Activated CD4-positive, alpha-beta T cell treated with anti-CD3 and anti-CD28 coated beads, Interleukin-2, amount 50 U/mL, for 1 hour (primary cell): ENCODE measurements around the gene TAF1D.

ENCODE experiments used
- DNase-seq: peaks from one replicate; pipeline ENCODE4 v3.0.0-alpha.2; 2020

The TAF1D gene

DNA sequence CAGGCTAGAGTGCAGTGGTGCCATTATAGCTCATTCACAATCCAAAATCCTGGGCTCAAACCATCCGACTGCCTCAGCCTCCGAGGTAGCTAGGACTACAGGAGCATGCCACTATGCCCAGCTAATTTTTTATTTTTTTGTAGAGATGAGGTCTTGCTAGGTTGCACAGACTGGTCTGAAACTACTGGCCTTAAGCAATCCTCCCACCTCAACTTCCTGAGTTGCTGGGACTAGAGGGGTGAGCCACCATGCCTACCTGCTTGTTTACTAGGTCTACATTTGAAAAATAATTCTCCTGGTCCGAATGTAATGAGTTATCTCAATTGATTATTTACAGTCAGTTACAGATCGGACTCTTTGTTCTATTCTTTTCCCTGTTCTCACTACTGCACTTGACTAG is 22.0 kb downstream of the TAF1D start:
- DNase-seq: no peak

DNA sequence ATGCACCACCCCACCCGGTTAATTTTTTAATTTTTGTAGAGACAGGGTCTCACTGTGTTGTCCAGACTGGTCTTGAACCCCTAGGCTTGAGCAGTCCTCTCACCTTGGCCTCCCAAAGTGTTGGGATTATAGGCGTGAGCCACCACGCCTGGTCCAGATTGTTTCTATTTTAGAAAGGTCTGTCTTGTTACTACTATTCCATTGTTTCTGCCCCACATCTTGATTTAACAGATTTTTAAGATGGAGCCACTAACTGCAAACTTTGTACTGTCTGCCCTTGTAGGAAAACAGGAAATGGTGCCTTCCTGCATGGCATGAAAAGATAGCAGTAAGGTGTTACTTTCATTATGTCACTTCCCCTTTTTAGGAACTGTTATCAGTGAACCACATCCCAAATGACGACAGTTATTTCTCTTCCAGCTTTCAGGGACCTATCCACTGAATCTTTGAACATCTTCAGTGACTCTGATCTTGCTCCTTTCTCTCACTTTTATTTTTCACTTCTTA is 23.2 kb downstream of the TAF1D start:
- DNase-seq: no peak

DNA sequence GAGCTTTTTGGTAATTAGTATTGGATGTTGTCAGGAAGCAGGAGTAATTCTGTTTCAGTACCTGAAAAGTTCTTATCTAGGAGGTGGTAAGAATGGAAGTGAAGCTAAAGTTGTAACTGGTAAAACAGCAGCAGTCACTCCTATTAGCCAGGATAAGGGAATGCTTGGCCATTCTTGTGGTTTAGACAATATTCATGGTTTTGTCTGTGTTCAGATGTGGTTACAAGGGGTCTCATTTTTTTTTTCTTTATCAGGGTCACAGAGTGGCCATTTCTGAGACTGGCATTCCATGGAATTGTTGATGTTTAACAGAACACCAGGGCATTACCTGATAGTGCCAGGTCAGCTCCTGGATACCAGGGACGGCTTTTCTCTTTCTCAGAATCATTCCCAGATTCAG is 23.8 kb downstream of the TAF1D start:
- no peak for DNase-seq

GRCh38 chr11:93715797-93716396 is 25.4 kb downstream of the TAF1D start:
- no peak for DNase-seq

DNA sequence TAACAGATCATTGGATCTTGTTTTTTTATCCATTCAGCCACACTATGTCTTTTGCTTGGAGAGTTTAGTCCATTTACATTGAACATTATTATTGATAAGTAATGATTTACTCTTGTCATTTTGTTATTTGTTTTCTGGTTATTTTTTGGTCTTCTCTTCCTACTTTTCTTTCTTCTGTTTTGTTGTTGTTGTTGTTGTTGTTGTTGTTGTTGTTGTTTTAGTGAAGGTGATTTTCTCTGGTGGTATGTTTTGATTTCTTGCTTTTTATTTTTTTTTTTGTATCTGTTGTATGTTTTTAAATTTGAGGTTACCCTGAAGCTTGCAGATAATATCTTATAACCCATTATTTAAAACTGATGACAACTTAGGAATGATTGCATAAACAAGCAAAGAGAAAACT is 28.6 kb downstream of the TAF1D start:
- no peak for DNase-seq

GRCh38 chr11:93710239-93710638 is 31.1 kb downstream of the TAF1D start:
- DNase-seq: no peak

- DNase-seq: no peak
Measured at GRCh38 chr11:93704237-93704636, 37.1 kb downstream of the TAF1D start.

- no peak for DNase-seq
Measured at GRCh38 chr11:93700830-93701229, 40.5 kb downstream of the TAF1D start.

- no peak for DNase-seq
Measured at GRCh38 chr11:93697611-93698010, 43.7 kb downstream of the TAF1D start.

DNA sequence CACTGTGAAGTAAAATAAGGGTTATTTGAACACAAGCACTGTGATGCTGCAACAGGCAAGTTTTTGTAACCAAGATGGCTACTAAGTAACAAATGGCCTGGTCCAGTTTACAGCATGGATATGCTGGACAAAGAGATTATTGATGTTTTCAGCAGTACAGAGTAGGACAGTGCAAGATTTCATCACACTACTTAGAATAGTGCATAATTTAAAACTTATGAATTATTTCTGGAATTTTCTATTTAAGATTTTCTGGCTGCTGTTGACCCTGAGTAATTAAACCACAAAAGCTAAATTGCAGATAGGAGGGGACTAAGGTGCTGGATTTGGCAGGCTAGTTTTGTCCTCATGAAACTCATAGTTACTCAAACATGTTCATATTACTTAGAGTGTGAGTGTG is 46.7 kb downstream of the TAF1D start:
- DNase-seq: no peak

- DNase-seq: no peak
Measured at GRCh38 chr11:93694109-93694508, 47.2 kb downstream of the TAF1D start.

- no peak for DNase-seq
Measured at GRCh38 chr11:93689240-93689639, 52.1 kb downstream of the TAF1D start.

- no peak for DNase-seq
Measured at GRCh38 chr11:93686812-93687211, 54.5 kb downstream of the TAF1D start.

DNA sequence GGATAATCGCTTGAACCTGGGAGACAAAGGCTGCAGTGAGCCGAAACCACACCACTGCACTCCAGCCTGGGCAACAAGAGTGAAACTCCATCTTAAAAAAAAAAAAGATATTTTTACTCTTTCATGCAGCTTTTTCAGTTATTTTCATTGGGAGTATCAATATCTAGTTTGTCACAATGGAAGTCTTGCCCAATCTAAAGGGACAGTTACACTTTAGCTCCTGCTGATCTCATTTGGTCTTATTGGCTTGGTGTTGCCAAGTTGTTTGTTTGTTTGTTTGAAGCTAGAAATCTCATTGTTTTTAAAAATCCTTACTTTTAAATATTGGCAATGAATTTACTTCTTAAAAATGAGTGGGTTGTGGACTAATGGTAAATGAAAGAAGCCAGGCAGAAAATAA is 55.1 kb downstream of the TAF1D start:
- DNase-seq: no peak
